ENCODE data around the gene SPARC.
"Not testable (repeated sequence)": the region's sequence is repeated elsewhere in the genome, so short reads cannot be mapped to it uniquely, and the experiment has no call there.

SPARC gene

DNA sequence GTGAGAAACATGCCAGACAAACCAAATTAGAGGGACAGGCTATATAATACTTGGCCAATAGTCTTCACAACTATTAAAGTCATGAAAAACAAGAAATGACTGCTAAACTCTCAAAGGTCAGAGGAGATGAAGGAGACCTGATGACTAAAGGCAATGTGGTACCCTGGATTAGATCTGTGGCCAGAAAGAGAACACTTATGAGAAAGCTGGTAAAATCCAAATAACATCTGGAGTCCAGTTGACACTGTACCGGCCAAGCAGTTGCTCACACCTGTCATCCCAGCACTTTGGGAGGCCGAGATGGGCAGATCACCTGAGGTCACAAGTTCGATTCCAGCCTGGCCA, 47.3 kb upstream of the SPARC start (continued):
- TF ChIP-seq, protein P1, sequence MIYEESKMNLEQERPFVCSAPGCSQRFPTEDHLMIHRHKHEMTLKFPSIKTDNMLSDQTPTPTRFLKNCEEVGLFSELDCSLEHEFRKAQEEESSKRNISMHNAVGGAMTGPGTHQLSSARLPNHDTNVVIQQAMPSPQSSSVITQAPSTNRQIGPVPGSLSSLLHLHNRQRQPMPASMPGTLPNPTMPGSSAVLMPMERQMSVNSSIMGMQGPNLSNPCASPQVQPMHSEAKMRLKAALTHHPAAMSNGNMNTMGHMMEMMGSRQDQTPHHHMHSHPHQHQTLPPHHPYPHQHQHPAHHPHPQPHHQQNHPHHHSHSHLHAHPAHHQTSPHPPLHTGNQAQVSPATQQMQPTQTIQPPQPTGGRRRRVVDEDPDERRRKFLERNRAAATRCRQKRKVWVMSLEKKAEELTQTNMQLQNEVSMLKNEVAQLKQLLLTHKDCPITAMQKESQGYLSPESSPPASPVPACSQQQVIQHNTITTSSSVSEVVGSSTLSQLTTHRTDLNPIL (CRISPR knock-in tag; IDR thresholded peaks at IDR 0.05; ENCODE audit: low read depth), result no peak
- no peak for TF ChIP-seq RARB (CRISPR knock-in tag; IDR thresholded peaks at IDR 0.05)

DNA sequence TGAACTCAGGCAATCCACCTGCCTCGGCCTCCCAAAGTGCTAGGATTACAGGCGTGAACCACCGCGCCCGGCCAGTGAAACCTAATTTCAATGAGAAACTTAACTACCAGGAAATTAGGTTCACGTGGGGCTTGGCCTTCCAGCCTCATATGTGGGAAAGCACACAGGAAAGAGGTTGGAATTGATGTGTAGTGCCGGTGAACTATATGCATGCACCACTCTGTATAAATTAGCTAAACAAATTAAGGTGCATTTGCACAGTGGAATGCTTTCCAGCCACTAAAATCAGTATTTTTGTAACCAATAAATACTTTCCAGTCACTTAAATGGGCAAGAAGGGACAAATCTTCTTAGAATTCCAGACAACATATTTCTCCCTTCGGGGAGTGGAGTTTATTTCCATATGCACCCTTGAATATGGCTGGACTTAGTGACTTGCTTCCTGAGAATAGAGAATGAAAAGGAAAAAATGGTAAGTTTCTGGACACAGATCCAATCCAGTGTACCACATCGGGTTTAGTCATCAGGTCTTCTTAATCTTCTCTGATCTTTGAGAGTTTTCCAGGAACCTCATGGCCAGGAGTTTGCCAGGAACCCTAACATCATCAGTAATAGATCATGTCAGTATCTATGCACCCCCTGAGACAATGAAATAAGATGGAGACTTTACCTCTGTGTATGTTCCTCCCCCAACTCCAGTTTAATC, 46.8 kb upstream of the SPARC start:
- TF ChIP-seq, protein P2, sequence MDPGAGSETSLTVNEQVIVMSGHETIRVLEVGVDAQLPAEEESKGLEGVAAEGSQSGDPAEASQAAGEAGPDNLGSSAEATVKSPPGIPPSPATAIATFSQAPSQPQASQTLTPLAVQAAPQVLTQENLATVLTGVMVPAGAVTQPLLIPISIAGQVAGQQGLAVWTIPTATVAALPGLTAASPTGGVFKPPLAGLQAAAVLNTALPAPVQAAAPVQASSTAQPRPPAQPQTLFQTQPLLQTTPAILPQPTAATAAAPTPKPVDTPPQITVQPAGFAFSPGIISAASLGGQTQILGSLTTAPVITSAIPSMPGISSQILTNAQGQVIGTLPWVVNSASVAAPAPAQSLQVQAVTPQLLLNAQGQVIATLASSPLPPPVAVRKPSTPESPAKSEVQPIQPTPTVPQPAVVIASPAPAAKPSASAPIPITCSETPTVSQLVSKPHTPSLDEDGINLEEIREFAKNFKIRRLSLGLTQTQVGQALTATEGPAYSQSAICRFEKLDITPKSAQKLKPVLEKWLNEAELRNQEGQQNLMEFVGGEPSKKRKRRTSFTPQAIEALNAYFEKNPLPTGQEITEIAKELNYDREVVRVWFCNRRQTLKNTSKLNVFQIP (CRISPR knock-in tag; IDR thresholded peaks at IDR 0.05; ENCODE audit: borderline replicate concordance, low read depth), result no peak
- TF ChIP-seq ZNF70 (CRISPR knock-in tag; IDR thresholded peaks at IDR 0.05) (no peak), ZNF565 (CRISPR knock-in tag; conservative IDR thresholded peaks at IDR 0.05; ENCODE audit: low read depth) (no peak)
- TF ChIP-seq, protein P1 (CRISPR knock-in tag; IDR thresholded peaks at IDR 0.05; ENCODE audit: low read depth), result no peak
- TF ChIP-seq, protein P3, sequence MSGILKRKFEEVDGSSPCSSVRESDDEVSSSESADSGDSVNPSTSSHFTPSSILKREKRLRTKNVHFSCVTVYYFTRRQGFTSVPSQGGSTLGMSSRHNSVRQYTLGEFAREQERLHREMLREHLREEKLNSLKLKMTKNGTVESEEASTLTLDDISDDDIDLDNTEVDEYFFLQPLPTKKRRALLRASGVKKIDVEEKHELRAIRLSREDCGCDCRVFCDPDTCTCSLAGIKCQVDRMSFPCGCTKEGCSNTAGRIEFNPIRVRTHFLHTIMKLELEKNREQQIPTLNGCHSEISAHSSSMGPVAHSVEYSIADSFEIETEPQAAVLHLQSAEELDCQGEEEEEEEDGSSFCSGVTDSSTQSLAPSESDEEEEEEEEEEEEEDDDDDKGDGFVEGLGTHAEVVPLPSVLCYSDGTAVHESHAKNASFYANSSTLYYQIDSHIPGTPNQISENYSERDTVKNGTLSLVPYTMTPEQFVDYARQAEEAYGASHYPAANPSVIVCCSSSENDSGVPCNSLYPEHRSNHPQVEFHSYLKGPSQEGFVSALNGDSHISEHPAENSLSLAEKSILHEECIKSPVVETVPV (CRISPR knock-in tag; IDR thresholded peaks at IDR 0.05), result no peak
- TF ChIP-seq, protein P4, sequence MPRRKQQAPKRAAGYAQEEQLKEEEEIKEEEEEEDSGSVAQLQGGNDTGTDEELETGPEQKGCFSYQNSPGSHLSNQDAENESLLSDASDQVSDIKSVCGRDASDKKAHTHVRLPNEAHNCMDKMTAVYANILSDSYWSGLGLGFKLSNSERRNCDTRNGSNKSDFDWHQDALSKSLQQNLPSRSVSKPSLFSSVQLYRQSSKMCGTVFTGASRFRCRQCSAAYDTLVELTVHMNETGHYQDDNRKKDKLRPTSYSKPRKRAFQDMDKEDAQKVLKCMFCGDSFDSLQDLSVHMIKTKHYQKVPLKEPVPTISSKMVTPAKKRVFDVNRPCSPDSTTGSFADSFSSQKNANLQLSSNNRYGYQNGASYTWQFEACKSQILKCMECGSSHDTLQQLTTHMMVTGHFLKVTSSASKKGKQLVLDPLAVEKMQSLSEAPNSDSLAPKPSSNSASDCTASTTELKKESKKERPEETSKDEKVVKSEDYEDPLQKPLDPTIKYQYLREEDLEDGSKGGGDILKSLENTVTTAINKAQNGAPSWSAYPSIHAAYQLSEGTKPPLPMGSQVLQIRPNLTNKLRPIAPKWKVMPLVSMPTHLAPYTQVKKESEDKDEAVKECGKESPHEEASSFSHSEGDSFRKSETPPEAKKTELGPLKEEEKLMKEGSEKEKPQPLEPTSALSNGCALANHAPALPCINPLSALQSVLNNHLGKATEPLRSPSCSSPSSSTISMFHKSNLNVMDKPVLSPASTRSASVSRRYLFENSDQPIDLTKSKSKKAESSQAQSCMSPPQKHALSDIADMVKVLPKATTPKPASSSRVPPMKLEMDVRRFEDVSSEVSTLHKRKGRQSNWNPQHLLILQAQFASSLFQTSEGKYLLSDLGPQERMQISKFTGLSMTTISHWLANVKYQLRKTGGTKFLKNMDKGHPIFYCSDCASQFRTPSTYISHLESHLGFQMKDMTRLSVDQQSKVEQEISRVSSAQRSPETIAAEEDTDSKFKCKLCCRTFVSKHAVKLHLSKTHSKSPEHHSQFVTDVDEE (CRISPR knock-in tag; IDR thresholded peaks at IDR 0.05), result no peak
- peak; percentile 85 for ATAC-seq

DNA sequence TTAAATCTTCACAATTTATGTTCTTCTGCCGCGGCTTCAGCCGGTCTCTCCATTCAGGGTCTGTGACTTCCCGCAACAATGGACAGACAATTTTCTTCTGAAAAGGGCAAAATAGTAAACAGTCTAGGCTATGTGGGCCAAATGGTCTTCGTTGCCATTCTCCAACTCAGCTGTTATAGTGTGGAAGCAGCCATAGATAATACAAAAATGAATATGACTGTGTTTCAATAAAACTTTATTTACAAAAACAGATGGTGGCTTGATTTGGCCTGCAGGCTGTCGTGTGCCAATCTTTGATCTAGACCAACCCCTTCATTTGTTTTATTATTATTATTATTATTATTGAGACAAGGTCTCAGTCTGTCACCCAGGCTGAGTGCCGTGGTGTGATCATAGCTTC, 43.7 kb upstream of the SPARC start:
- no peak for ATAC-seq
- TF ChIP-seq ZFP30 (CRISPR knock-in tag; IDR thresholded peaks at IDR 0.05) (no peak), ESRRG (CRISPR knock-in tag; IDR thresholded peaks at IDR 0.05) (no peak), TCF4 (CRISPR knock-in tag; IDR thresholded peaks at IDR 0.05; ENCODE audit: borderline replicate concordance) (no peak), ZC3H10 (CRISPR knock-in tag; IDR thresholded peaks at IDR 0.05) (no peak), CSDC2 (CRISPR knock-in tag; IDR thresholded peaks at IDR 0.05) (no peak), OSR1 (CRISPR knock-in tag; IDR thresholded peaks at IDR 0.05) (no peak), SNAI2 (CRISPR knock-in tag; IDR thresholded peaks at IDR 0.05) (no peak), ZFP3 (CRISPR knock-in tag; IDR thresholded peaks at IDR 0.05) (no peak), ISL1 (CRISPR knock-in tag; IDR thresholded peaks at IDR 0.05) (no peak), ZNF70 (CRISPR knock-in tag; IDR thresholded peaks at IDR 0.05) (no peak), ZNF565 (CRISPR knock-in tag; conservative IDR thresholded peaks at IDR 0.05; ENCODE audit: low read depth) (no peak), GLIS3 (CRISPR knock-in tag; IDR thresholded peaks at IDR 0.05) (no peak)
- TF ChIP-seq, protein P1 (CRISPR knock-in tag; IDR thresholded peaks at IDR 0.05; ENCODE audit: low read depth), result no peak
- TF ChIP-seq, protein P4 (CRISPR knock-in tag; IDR thresholded peaks at IDR 0.05), result no peak
- TF ChIP-seq, protein P3 (CRISPR knock-in tag; IDR thresholded peaks at IDR 0.05), result no peak
- TF ChIP-seq, protein P5, sequence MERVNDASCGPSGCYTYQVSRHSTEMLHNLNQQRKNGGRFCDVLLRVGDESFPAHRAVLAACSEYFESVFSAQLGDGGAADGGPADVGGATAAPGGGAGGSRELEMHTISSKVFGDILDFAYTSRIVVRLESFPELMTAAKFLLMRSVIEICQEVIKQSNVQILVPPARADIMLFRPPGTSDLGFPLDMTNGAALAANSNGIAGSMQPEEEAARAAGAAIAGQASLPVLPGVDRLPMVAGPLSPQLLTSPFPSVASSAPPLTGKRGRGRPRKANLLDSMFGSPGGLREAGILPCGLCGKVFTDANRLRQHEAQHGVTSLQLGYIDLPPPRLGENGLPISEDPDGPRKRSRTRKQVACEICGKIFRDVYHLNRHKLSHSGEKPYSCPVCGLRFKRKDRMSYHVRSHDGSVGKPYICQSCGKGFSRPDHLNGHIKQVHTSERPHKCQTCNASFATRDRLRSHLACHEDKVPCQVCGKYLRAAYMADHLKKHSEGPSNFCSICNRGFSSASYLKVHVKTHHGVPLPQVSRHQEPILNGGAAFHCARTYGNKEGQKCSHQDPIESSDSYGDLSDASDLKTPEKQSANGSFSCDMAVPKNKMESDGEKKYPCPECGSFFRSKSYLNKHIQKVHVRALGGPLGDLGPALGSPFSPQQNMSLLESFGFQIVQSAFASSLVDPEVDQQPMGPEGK (CRISPR knock-in tag; IDR thresholded peaks at IDR 0.05; ENCODE audit: borderline replicate concordance), result no peak

DNA sequence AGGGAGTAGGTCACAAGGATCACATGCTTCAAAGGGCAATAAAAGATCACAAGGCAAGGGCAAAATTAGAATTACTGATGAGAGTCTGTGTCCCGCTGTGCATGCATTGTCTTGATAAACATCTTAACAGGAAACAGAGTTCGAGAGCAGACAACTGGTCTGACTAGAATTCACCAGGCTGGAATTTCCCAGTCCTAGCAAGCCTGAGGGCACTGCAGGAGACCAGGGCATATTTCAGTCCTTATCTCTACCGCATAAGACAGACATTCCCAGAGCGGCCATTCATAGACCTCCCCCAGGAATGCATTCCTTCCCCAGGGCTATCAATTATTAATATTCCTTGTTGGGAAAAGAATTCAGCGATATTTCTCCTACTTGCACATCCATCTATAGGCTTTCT, 42.9 kb upstream of the SPARC start:
- ATAC-seq, result not testable (repeated sequence)
